Brain microvascular endothelial cell (primary cell): ENCODE data around the gene KLHL8.

Experiments used
- DNase-seq: peaks from one replicate; pipeline ENCODE4 v3.0.0-alpha.2; 2020
- H3K27ac ChIP-seq: fragments of 250-450 bp; sonication (Bioruptor Pico); 2 replicates; pipeline ENCODE4 v1.5.1; 2020; ENCODE audit warnings: mild to moderate bottlenecking, moderate library complexity
- H3K27me3 ChIP-seq: fragments of 250-450 bp; sonication (Bioruptor Pico); replicated peaks from 2 replicates; pipeline ENCODE4 v1.5.1; 2020; ENCODE audit warnings: mild to moderate bottlenecking
- H3K36me3 ChIP-seq: fragments of 250-450 bp; sonication (Bioruptor Pico); replicated peaks from 2 replicates; pipeline ENCODE4 v1.5.1; 2020; ENCODE audit warnings: mild to moderate bottlenecking
- H3K4me3 ChIP-seq: 2 replicates; pipeline ENCODE4 v1.5.1; 2011; ENCODE audit warnings: low read depth, mild to moderate bottlenecking, control low read depth, low read length, moderate library complexity
- in situ Hi-C: cut with HindIII; loops from 2 replicates; pipeline ENCODE4 v1.10.0; 2017; ENCODE audit warnings: low sequenced_read_pairs, low pct_ligation_motif_present
- TF ChIP-seq, protein P1 (sequence below): IDR thresholded peaks from 2 replicates; pipeline ENCODE4 v1.5.1; 2011; ENCODE audit warnings: low read depth, mild to moderate bottlenecking, moderate library complexity, low read length, control low read depth, inconsistent platforms; ENCODE audit errors: missing control alignments

Gene KLHL8

DNA sequence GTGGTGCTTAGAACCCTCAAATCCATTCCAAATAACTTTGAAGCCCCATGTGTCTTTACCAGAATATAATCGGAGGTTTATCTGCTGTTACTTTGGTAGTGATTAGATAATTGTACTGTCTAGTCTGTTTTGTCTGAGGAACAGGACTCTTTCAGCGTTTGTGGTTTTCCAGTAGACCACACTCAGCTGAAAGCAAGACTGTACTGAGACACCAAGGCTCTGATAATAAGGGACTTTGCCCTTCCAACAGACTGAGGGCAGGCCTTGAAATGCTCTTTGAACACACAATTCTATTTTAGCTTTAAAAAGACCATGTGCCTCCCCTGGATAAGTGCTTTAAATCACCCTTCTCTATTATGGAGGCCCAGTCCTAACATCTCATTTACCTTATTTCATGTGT, 76.1 kb downstream of the KLHL8 start:
- no peak overlapping the region for H3K4me3 ChIP-seq
- no peak for DNase-seq
- no peaks in the 10 kb centered on the region for H3K27me3 ChIP-seq
- in situ Hi-C loops: no loop called here
- peaks cover 2% of the 10 kb centered on the region for H3K36me3 ChIP-seq
- no peak overlapping the region for H3K27ac ChIP-seq
- TF ChIP-seq, protein P1, sequence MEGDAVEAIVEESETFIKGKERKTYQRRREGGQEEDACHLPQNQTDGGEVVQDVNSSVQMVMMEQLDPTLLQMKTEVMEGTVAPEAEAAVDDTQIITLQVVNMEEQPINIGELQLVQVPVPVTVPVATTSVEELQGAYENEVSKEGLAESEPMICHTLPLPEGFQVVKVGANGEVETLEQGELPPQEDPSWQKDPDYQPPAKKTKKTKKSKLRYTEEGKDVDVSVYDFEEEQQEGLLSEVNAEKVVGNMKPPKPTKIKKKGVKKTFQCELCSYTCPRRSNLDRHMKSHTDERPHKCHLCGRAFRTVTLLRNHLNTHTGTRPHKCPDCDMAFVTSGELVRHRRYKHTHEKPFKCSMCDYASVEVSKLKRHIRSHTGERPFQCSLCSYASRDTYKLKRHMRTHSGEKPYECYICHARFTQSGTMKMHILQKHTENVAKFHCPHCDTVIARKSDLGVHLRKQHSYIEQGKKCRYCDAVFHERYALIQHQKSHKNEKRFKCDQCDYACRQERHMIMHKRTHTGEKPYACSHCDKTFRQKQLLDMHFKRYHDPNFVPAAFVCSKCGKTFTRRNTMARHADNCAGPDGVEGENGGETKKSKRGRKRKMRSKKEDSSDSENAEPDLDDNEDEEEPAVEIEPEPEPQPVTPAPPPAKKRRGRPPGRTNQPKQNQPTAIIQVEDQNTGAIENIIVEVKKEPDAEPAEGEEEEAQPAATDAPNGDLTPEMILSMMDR: no peak

DNA sequence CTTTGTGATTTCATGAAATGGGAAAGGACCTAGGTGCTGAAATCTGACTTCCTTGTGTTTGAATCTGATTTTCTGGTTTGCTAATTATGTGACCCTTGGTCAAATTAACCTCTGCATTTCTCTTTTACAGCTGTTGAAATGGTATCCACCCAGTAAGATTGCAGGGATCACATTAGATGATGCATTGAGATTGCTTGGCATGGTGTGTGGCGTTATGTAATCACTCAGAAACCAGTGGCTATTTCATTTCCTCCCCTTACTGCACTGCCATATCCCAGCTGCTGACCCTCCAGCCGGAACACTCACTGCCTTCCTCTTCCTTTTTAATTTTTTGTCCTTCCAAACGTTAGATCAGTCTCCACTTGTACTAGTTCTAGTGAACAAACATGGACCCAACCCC, 79.0 kb downstream of the KLHL8 start:
- Histone ChIP-seq H3K27me3 (no peaks in the 10 kb centered on the region), H3K36me3 (peaks cover 9% of the 10 kb centered on the region), H3K4me3 (no peak overlapping the region), H3K27ac (no peak overlapping the region)
- DNase-seq: no peak
- TF ChIP-seq, protein P1: no peak
- in situ Hi-C loops: no loop called here

DNA sequence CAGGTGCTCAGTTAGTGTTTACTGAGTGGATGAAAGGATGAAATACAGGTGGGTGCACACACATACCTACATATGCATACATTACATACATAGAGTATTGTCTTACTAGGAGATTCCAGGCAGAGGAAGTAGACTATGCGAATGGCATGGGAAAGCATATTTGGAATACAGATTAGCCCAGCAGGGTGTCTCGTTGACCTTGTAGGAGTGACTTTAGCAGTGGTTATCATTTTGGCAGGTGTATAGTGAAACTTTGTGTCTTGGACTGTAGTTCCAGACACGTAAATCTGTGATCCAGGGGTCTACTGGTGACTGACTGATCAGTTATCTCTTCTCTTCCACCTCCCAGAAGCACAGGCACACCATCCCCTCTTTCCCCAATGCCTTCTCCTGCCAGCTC, 86.3 kb downstream of the KLHL8 start:
- in situ Hi-C loops: no loop called here
- TF ChIP-seq, protein P1: no peak
- H3K27me3 ChIP-seq: no peaks in the 10 kb centered on the region

DNA sequence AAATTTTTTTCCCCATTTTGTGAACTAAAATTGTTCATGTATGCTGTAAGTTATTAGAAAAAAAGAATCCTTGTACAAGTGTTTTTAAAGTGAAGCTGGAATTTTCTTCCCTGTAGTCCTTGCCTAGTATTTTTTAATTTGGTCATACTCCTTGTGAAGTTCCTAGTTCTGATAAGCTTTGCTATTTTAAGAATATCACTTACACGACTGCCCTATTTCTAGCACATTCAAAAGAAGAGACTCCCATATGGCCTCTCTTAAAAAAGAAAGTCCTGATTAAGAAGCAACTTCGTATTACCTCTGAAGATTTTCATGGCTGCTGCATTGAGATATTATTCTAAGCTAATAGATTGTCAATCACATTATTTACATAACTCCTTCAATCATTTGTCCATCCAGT, 87.2 kb downstream of the KLHL8 start:
- DNase-seq: no peak
- Histone ChIP-seq H3K36me3 (peaks cover 45% of the 10 kb centered on the region), H3K27me3 (no peaks in the 10 kb centered on the region), H3K27ac (no peak overlapping the region), H3K4me3 (no peak overlapping the region)
- in situ Hi-C loops: no loop called here
- TF ChIP-seq, protein P1: no peak

More for the DNA sequence above, 86.3 kb downstream of the KLHL8 start:
- Histone ChIP-seq H3K27ac (no peak overlapping the region), H3K36me3 (peaks cover 39% of the 10 kb centered on the region), H3K4me3 (no peak overlapping the region)
- DNase-seq: no peak

DNA sequence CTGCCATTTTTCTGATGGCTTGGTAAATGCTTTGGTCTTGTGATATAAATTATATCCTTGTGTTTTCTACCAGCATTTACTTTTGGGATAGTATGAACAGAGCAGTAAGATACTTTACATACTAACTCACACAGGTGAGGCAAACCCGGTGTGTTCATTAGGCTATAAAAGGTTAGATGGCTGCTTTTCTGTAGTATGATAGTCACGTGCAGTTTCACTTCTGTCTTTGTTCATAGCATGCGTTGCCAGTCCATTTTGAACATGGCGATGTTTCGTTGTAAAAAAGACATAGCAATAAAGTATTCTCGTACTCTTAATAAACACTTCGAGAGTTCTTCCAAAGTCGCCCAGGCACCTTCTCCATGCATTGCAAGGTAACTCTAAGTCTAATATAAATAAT, 88.4 kb downstream of the KLHL8 start:
- H3K27me3 ChIP-seq: no peaks in the 10 kb centered on the region
- TF ChIP-seq, protein P1: no peak
- no peak for DNase-seq
- in situ Hi-C loops: no loop called here
- no peak overlapping the region for H3K4me3 ChIP-seq
- H3K36me3 ChIP-seq: peaks cover 53% of the 10 kb centered on the region
- no peak overlapping the region for H3K27ac ChIP-seq

DNA sequence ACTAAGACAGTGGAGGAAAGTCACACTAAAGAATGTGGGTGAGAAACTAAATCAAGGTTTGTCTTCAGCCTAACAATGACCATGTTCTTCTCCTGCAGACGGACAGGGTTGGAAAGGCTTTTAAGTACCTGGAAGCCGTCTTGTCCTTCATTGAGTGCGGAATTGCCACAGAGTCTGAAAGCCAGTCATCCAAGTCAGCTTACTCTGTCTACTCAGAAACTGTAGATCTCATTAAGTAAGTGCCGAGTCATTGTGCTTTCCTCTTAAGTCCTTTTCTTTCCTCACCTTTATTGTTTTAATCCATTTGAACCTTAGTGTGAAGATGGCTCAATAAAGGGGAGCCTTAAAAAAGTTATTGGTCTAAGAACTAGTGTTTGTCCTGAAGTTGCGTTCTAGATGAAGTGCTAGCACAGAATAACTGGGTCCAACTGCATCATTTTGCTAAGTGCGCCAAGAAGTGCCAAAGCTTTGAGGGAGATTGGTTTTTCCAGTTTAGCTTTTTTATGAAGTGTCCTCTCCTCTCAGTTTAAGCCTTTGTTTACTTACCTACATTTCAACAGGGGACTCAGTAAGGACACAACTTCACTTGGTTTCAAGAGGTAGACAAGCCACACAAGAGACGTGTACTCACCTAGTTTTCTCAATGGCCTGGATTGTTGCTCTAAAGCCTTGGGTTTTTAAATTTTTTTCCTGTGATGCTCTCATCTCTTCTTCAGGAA, 89.3 kb downstream of the KLHL8 start:
- Histone ChIP-seq H3K36me3 (peaks cover 53% of the 10 kb centered on the region), H3K27ac (no peak overlapping the region), H3K4me3 (no peak overlapping the region), H3K27me3 (no peaks in the 10 kb centered on the region)
- TF ChIP-seq, protein P1: no peak
- DNase-seq: no peak
- in situ Hi-C loops: no loop called here
